Suprapubic skin (tissue), 4 donors: ENCODE measurements around the gene DVL1. TPM values are rescaled to one million over a fixed set of nuclear protein-coding genes. Genes with fewer than 3 reads are reported as not detected.

Source experiments
- DNase-seq, 2 donors: peaks; one replicate each; pipeline ENCODE4 v3.0.0-alpha.2; 2019; ENCODE audit warnings: low spot score in 2 of 2
- H3K27ac ChIP-seq: fragments of 200-600 bp; sonication (generic); one replicate; pipeline ENCODE4 v1.5.1; 2019
- H3K27me3 ChIP-seq: fragments of 200-600 bp; sonication (generic); one replicate; pipeline ENCODE4 v1.5.1; 2019
- H3K36me3 ChIP-seq: fragments of 200-600 bp; sonication (generic); one replicate; pipeline ENCODE4 v1.5.1; 2019
- H3K4me1 ChIP-seq: fragments of 200-600 bp; sonication (generic); one replicate; pipeline ENCODE4 v1.5.1; 2019
- H3K4me3 ChIP-seq: fragments of 200-600 bp; sonication (generic); one replicate; pipeline ENCODE4 v1.5.1; 2019; ENCODE audit warnings: mild to moderate bottlenecking
- H3K9me3 ChIP-seq: fragments of 200-600 bp; sonication (generic); one replicate; pipeline ENCODE4 v1.5.1; 2019
- EP300 ChIP-seq: sonication (generic); formaldehyde crosslinking; IDR thresholded peaks from one replicate; pipeline ENCODE4 v1.6.1; 2017; ENCODE audit warnings: antibody characterized with exemption
- POLR2A ChIP-seq, 2 donors: fragments of 450-650 bp; IDR thresholded peaks; one replicate each; pipeline ENCODE4 v1.6.1; 2017; ENCODE audit warnings: antibody characterized with exemption in 2 of 2, mild to moderate bottlenecking in 2 of 2, moderate library complexity in 2 of 2
- POLR2AphosphoS5 ChIP-seq, 3 donors: sonication (generic); formaldehyde crosslinking; IDR thresholded peaks; one replicate each; pipeline ENCODE4 v1.6.1; 2017; ENCODE audit warnings: antibody characterized with exemption in 3 of 3
- WGBS: methylation state at CpG from one replicate; pipeline ENCODE4 v1.1.5; 2018; 5-methylcytosine and 5-hydroxymethylcytosine counted together
- total RNA-seq, 4 donors: library from RNA; depleted of rRNA; stranded (reverse); fragments of >200 nt; gene quantifications; one replicate each; pipeline ENCODE4 v1.1.0, GENCODE V29; 2016
- TF ChIP-seq, protein P1 (sequence below), 2 donors: fragments of 200-600 bp in 1 of 2; fragments of 450-650 bp in 1 of 2; sonication (generic) in 1 of 2; IDR thresholded peaks; one replicate each; pipeline ENCODE4 v1.5.1; 2016 to 2019; ENCODE audit warnings: antibody characterized with exemption in 2 of 2, mild to moderate bottlenecking in 1 of 2, moderate library complexity in 1 of 2

The DVL1 gene
- total RNA-seq, 4 donors from 2014 or later: 99.4 to 151 (median 106) TPM

DNA sequence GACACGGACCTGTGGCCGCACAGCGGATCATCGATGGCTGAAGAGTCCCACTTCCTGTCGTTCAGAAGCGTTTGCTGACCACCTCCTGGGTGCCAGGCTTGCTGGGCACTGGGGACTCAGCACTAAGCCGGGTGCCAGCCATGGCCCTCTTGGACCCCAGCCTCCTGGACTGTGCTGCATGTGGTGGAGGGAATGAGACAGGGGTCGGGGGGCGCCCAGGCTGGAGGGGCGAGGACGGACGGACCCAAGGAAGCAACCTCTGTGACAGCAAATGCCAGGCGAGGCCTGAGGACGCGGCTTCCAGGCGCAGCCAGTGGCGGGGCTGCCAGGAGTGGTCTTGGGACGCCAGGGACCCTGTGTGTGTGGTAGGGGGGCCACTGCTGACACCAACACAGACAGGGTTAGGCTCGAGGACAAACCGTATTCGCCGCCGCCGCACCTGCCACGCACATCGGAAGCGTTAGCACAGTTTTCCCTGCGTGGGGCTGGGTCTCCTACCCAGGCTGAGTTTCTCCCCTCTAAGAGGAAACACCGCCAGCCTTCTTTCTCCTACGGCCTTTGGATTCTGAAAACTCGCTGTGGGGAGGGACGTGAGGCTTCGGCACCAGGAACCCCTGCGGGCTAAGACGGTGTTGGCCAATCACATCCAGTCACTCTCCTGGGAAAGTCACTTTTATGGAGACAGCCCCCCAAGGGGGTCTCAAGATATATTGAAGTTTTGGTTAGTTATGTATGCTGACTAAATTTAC, 12.2 kb upstream of the DVL1 start:
- TF ChIP-seq POLR2A (IDR thresholded peaks at IDR 0.05) (no peak), POLR2AphosphoS5 (IDR thresholded peaks at IDR 0.05) (no peak), EP300 (no peak)
- TF ChIP-seq, protein P1, sequence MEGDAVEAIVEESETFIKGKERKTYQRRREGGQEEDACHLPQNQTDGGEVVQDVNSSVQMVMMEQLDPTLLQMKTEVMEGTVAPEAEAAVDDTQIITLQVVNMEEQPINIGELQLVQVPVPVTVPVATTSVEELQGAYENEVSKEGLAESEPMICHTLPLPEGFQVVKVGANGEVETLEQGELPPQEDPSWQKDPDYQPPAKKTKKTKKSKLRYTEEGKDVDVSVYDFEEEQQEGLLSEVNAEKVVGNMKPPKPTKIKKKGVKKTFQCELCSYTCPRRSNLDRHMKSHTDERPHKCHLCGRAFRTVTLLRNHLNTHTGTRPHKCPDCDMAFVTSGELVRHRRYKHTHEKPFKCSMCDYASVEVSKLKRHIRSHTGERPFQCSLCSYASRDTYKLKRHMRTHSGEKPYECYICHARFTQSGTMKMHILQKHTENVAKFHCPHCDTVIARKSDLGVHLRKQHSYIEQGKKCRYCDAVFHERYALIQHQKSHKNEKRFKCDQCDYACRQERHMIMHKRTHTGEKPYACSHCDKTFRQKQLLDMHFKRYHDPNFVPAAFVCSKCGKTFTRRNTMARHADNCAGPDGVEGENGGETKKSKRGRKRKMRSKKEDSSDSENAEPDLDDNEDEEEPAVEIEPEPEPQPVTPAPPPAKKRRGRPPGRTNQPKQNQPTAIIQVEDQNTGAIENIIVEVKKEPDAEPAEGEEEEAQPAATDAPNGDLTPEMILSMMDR (IDR thresholded peaks at IDR 0.05): no peak
- peak overlapping the region; percentile 7 for H3K4me3 ChIP-seq
- H3K27ac ChIP-seq: peak overlapping the region; percentile 72
- no peaks in the 10 kb centered on the region for H3K27me3 ChIP-seq
- 65% methylated on average over 30 of the region's 35 CpGs for whole genome bisulfite sequencing
- peaks cover 50% of the 10 kb centered on the region for H3K4me1 ChIP-seq
- no peaks in the 10 kb centered on the region for H3K36me3 ChIP-seq
- no peak for DNase-seq
- H3K9me3 ChIP-seq: no peaks in the 10 kb centered on the region

GRCh38 chr1:1360506-1361169, 11.4 kb upstream of the DVL1 start:
- Histone ChIP-seq H3K4me1 (peaks cover 57% of the 10 kb centered on the region), H3K9me3 (no peaks in the 10 kb centered on the region), H3K27ac (peak overlapping the region; percentile 88), H3K27me3 (peaks cover 1% of the 10 kb centered on the region), H3K36me3 (no peaks in the 10 kb centered on the region), H3K4me3 (no peak overlapping the region)
- DNase-seq: peak; percentile 84 to 93
- WGBS: 67% methylated on average over 18 of the region's 20 CpGs
- TF ChIP-seq POLR2AphosphoS5 (IDR thresholded peaks at IDR 0.05): no peak
- TF ChIP-seq, protein P1 (IDR thresholded peaks at IDR 0.05): no peak
- no peak for TF ChIP-seq EP300
- TF ChIP-seq POLR2A (IDR thresholded peaks at IDR 0.05): no peak

GRCh38 chr1:1359664-1360468, 10.6 kb upstream of the DVL1 start:
- no peaks in the 10 kb centered on the region for H3K9me3 ChIP-seq
- TF ChIP-seq POLR2AphosphoS5 (IDR thresholded peaks at IDR 0.05) (no peak), EP300 (no peak), POLR2A (IDR thresholded peaks at IDR 0.05) (no peak)
- TF ChIP-seq, protein P1 (IDR thresholded peaks at IDR 0.05): no peak
- DNase-seq: no peak
- peaks cover 65% of the 10 kb centered on the region for H3K4me1 ChIP-seq
- H3K27me3 ChIP-seq: peaks cover 7% of the 10 kb centered on the region
- H3K4me3 ChIP-seq: peak overlapping the region; percentile 9
- WGBS: 45% methylated on average over 15 of the region's 28 CpGs
- peak overlapping the region; percentile 88 for H3K27ac ChIP-seq
- H3K36me3 ChIP-seq: no peaks in the 10 kb centered on the region

GRCh38 chr1:1359308-1359663, 10.1 kb upstream of the DVL1 start:
- WGBS: 62% methylated on average over 5 of the region's 6 CpGs
- Histone ChIP-seq H3K4me3 (peak overlapping the region; percentile 48), H3K36me3 (no peaks in the 10 kb centered on the region), H3K4me1 (peaks cover 71% of the 10 kb centered on the region), H3K9me3 (no peaks in the 10 kb centered on the region), H3K27ac (peak overlapping the region; percentile 88), H3K27me3 (peaks cover 13% of the 10 kb centered on the region)
- TF ChIP-seq, protein P1 (IDR thresholded peaks at IDR 0.05): no peak
- no peak for TF ChIP-seq EP300
- TF ChIP-seq POLR2A (IDR thresholded peaks at IDR 0.05): no peak
- TF ChIP-seq POLR2AphosphoS5 (IDR thresholded peaks at IDR 0.05): no peak
- no peak for DNase-seq
